ENCODE measurements around the gene FSTL5.

DNA sequence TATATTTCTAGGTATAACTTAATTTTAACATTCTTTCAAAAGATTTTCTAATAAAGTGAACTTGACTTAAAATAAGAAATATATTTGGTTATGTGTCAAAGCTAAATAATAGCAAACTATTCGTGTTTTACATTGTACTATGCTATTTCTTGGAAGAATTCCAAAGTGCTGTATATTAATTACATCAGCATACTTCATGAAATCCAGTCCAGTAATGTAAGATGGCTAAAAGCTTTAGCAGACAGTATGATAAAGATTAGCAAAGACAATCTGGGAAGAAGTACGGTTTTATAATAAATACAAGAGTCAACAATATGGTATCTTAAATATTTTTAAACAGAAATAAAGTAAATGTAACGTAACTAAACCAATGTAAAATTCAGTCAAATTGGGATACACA lies 125.7 kb downstream of the FSTL5 start:
- TF ChIP-seq, protein P1, sequence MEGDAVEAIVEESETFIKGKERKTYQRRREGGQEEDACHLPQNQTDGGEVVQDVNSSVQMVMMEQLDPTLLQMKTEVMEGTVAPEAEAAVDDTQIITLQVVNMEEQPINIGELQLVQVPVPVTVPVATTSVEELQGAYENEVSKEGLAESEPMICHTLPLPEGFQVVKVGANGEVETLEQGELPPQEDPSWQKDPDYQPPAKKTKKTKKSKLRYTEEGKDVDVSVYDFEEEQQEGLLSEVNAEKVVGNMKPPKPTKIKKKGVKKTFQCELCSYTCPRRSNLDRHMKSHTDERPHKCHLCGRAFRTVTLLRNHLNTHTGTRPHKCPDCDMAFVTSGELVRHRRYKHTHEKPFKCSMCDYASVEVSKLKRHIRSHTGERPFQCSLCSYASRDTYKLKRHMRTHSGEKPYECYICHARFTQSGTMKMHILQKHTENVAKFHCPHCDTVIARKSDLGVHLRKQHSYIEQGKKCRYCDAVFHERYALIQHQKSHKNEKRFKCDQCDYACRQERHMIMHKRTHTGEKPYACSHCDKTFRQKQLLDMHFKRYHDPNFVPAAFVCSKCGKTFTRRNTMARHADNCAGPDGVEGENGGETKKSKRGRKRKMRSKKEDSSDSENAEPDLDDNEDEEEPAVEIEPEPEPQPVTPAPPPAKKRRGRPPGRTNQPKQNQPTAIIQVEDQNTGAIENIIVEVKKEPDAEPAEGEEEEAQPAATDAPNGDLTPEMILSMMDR (IDR thresholded peaks at IDR 0.05; ENCODE audit: insufficient read depth, low read length, poor library complexity, severe bottlenecking) = no peak
- TF ChIP-seq EZH2phosphoT487 (conservative IDR thresholded peaks at IDR 0.05; ENCODE audit: low read length) = no peak

Measured in SU-DHL-6 (cell line).